HuH-7 (cell line): Measurements from ENCODE around the gene FAM118B.

ENCODE experiments used
- DNase-seq: peaks from one replicate; pipeline ENCODE4 v3.0.0; 2011; ENCODE audit warnings: low spot score

FAM118B gene

GRCh38 chr11:126186708-126187529 lies 24.7 kb upstream of the FAM118B start:
- peak; percentile 62 for DNase-seq

GRCh38 chr11:126188332-126189108 lies 23.1 kb upstream of the FAM118B start:
- no peak for DNase-seq

- no peak for DNase-seq
Observed at GRCh38 chr11:126189109-126189929, 22.3 kb upstream of the FAM118B start.

- DNase-seq = no peak
Observed at GRCh38 chr11:126190792-126191191, 20.8 kb upstream of the FAM118B start.

- DNase-seq = no peak
Observed at GRCh38 chr11:126191379-126192073, 20.1 kb upstream of the FAM118B start.

GRCh38 chr11:126192361-126192760 lies 19.2 kb upstream of the FAM118B start:
- no peak for DNase-seq

GRCh38 chr11:126193038-126193478 lies 18.5 kb upstream of the FAM118B start:
- no peak for DNase-seq

GRCh38 chr11:126194121-126194543 lies 17.4 kb upstream of the FAM118B start:
- peak; percentile 60 for DNase-seq

GRCh38 chr11:126195119-126195518 lies 16.5 kb upstream of the FAM118B start:
- no peak for DNase-seq

- DNase-seq = no peak
Observed at GRCh38 chr11:126197277-126197939, 14.2 kb upstream of the FAM118B start.

GRCh38 chr11:126198648-126199047 lies 12.9 kb upstream of the FAM118B start:
- DNase-seq = no peak

GRCh38 chr11:126202646-126203359 lies 8.8 kb upstream of the FAM118B start:
- DNase-seq = no peak

GRCh38 chr11:126205359-126205758 lies 6.2 kb upstream of the FAM118B start:
- no peak for DNase-seq

- DNase-seq = no peak
Observed at GRCh38 chr11:126207896-126208295, 3.7 kb upstream of the FAM118B start.

- no peak for DNase-seq
Observed at GRCh38 chr11:126210871-126211235, 729 bp upstream of the FAM118B start.

GRCh38 chr11:126212089-126212660 lies 593 bp downstream of the FAM118B start:
- DNase-seq = no peak

- DNase-seq = no peak
Observed at GRCh38 chr11:126214441-126214840, 2.9 kb downstream of the FAM118B start.

- DNase-seq = no peak
Observed at GRCh38 chr11:126214841-126215240, 3.3 kb downstream of the FAM118B start.

- DNase-seq = no peak
Observed at GRCh38 chr11:126216526-126217305, 5.1 kb downstream of the FAM118B start.
